Retinal pigment epithelial cell (primary cell): Measurements from ENCODE around the gene OPCML.

Source experiments
- DNase-seq: peaks from one replicate; pipeline ENCODE4 v3.0.0-alpha.2; 2010; ENCODE audit warnings: low read depth
- H3K4me3 ChIP-seq: 2 replicates; pipeline ENCODE4 v1.5.1; 2011; ENCODE audit warnings: mild to moderate bottlenecking, low read length, control low read depth, moderate library complexity
- TF ChIP-seq, protein P1 (sequence below): conservative IDR thresholded peaks from 2 replicates; pipeline ENCODE4 v1.5.1; 2011; ENCODE audit warnings: low read depth, low read length, control low read depth, inconsistent platforms

Gene OPCML

DNA sequence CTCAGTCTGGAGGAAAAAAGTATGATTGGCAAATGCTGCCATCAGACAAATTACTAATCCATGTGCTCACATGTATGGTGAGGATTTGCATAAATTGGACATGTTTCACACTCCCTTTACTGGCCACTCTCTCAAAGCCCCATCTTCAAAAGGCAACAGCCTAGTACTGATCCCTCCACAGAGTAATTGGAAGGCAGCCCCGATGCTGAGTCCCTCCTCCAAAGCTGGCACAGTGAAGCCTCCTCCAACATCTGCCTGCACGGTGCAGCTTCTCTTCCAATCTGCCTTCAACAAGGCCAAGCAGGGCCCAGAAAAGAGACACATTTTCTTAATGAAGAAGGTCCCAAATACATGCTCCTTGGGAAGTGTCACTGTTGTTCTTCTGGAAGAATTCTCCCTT lies 350.6 kb downstream of the OPCML start:
- H3K4me3 ChIP-seq: no peak overlapping the region
- DNase-seq: no peak
- TF ChIP-seq, protein P1, sequence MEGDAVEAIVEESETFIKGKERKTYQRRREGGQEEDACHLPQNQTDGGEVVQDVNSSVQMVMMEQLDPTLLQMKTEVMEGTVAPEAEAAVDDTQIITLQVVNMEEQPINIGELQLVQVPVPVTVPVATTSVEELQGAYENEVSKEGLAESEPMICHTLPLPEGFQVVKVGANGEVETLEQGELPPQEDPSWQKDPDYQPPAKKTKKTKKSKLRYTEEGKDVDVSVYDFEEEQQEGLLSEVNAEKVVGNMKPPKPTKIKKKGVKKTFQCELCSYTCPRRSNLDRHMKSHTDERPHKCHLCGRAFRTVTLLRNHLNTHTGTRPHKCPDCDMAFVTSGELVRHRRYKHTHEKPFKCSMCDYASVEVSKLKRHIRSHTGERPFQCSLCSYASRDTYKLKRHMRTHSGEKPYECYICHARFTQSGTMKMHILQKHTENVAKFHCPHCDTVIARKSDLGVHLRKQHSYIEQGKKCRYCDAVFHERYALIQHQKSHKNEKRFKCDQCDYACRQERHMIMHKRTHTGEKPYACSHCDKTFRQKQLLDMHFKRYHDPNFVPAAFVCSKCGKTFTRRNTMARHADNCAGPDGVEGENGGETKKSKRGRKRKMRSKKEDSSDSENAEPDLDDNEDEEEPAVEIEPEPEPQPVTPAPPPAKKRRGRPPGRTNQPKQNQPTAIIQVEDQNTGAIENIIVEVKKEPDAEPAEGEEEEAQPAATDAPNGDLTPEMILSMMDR: no peak

DNA sequence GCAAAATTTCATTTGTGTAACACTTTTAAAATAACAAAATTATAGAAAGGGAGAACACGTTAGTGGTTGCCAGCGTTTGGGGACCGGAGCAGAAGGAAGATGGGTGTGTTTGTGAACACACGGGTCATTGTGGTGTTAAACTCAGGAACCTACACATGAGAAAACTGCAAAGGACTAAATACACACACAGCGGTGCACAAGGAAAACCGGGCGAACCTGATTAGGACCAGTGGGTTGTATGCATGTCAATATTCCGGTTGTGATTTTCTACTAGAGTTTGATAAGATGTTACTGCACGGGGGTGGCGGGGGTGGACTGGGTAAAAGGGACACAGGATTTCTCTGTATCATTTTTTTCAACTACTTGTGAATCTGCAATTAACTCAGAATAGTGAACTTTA lies 351.2 kb downstream of the OPCML start:
- TF ChIP-seq, protein P1: no peak
- H3K4me3 ChIP-seq: no peak overlapping the region
- DNase-seq: no peak

DNA sequence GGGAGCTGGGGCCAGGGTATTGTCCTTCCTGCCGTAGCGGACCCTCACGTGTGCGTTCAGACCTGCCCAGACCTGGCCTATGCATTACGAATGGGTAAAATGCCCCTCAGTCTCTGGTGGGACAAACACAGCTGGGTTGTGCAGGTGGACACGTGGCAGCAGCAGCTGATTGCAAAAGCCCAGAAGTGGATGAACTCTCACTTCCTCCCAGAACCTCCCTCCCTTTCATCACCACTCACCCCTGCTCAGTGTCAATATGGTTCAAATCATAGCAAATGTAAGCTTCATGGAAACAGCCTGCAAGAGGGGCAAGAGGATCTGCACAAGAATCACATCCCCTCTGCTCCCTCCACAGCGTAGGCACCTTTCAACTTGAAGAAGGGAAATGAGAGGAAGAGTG lies 352.1 kb downstream of the OPCML start:
- H3K4me3 ChIP-seq: no peak overlapping the region
- TF ChIP-seq, protein P1: no peak
- DNase-seq: no peak

DNA sequence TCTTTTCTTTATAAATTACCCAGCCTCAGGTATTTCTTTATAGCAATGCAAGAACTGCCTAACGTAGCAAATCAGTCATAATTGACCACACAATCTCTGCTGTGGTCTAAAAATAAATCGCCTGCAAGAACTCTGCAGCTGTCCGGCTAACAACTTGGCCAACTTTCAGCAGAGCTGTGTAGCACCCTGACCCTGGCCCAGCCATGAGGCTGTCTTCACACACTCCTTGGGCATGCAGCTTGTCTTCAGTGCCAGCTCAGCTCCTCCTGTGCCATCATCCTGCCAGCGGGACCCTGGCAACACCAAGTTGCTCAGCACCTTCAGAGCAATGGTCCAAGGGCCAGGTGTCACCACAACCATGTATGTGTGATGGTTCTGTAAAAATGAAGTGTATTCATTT lies 355.6 kb downstream of the OPCML start:
- TF ChIP-seq, protein P1: no peak
- no peak overlapping the region for H3K4me3 ChIP-seq
- DNase-seq: no peak

DNA sequence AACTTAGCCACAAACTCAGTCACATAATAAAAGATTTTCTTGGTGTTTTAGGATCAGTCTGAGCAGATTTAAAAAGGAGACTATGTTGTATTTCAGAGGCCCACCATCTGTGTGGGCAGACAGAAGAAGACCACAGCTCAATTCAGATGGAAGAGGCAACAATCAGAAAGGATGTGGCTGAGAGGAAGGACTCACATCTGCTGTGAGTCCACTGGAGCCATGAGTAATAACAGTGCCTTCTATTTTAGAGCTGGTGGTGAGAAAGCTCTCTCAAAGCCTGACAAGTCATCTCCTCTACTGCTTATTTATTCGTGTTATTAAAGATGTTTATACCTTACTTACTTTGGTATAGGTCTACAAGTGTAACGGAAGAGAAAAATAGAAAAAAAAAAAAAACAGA lies 357.2 kb downstream of the OPCML start:
- TF ChIP-seq, protein P1: no peak
- DNase-seq: no peak
- H3K4me3 ChIP-seq: no peak overlapping the region

DNA sequence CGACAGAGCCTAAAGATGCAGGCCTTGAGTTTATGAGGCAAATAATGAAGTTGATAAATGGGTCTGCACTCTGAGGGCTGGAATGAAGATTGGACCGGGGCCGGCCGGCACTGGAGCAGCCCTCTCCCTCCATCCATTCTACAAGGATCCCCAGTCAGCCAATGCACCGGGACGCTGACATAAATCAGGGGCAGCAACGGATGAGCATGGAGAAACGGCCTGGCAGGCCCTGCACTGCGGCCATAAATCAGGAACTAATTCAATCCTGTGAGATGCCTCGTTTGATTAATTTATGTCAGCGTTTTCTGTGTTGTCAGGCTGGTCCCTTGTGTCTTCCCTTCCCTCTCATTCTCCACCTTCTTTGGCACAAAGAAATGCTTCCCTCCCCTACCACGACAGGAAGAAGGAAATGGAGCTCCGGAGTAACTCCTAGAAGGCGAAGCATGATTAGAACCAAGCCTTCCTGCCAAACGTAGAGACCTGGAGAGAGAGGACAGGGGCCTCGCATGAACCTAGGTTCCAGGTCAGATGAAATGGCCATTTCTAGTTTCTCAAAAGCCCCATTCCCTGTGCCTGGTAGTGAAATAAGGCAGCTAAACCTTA lies 358.4 kb downstream of the OPCML start:
- DNase-seq: no peak
- no peak overlapping the region for H3K4me3 ChIP-seq
- TF ChIP-seq, protein P1: no peak

DNA sequence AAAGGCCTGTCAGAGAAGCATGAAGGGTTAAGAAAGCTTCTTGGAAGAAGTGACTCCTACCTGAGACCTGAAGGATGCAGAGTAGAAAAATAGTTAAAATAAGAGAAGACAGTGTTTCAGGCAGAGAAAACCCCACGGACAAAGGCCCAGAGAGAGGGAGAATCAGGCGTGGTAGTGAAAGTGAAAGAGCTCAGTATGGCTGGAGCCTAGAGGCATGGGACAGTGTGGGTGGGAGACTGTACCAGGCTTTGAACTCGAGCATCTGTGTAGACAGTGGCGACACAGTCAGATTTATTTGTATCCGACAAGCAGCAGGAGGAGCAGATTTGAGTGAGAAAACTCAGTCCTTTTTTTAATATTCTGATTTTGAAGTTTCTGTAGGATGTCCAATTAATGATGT lies 360.0 kb downstream of the OPCML start:
- no peak for DNase-seq
- TF ChIP-seq, protein P1: no peak
- H3K4me3 ChIP-seq: no peak overlapping the region
